Measurements from ENCODE around the gene C2orf42. TPM values are rescaled to one million over a fixed set of nuclear protein-coding genes. Genes with fewer than 3 reads are reported as not detected.

C2orf42 gene
- total RNA-seq, 1 donor from 2014 or later = 24.0 TPM

DNA sequence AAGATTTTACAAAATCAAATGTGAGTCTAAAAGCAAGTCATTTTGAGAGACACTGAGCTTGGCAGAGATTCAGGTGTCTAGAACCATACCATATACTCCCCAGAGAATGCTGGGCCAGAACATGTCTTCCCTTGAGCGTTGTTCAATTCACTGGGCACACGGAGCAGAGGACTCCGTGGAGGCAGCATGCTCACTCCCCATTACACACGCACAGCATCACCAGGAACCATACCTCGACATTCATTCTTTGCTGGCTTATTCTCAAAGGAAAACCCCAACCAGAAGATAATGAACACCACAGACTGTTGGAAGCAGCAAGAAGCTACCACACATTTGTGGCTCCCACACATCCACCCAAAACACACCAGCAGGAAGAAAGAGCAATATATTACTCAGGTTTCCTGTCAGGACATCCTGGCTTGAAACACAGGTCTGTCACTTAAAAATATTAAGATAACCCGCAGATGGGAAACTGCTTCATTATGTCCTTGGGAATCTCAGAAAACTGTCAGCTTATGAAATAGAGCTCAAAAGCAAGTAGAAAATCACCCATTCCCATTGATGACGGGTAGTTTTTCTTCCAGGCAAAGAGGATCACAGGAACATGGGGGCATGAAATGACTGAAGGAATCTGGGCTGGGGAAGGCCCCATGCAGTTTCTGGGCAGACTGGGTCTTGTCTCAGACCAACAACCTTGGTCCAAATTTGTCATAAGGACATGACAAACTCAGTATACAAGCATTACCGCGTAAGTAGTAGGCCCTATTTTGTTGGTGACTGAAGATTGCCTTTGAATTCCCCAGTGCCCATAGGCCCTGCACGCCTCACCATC, 57.1 kb downstream of the C2orf42 start:
- intact Hi-C loops (cut with micrococcal nuclease) = loop anchor here (2.0 to 10.0 kb wide), 3 partner anchors 29 to 1669 kb away; partner anchors contain the start of genes APLF and FBXO48

DNA sequence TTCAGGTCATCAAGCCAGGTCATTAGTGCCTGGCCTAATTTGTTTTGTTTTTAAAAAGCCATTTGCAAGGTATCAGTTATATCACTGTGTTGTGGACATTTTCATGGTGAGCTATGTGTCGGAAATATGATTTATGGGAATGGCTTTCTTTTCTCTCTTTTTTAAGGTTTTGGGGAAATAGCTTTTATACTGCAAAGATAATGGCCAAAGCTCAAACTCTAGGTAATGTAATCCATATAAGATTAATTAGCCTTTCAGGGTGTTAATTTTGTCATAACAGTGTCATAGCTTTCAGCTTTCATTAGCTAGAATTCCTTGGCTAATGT, 57.7 kb downstream of the C2orf42 start:
- intact Hi-C loops (cut with micrococcal nuclease) = loop anchor here (2.0 to 10.0 kb wide), 3 partner anchors 28 to 1668 kb away; partner anchors contain the start of genes APLF and FBXO48

DNA sequence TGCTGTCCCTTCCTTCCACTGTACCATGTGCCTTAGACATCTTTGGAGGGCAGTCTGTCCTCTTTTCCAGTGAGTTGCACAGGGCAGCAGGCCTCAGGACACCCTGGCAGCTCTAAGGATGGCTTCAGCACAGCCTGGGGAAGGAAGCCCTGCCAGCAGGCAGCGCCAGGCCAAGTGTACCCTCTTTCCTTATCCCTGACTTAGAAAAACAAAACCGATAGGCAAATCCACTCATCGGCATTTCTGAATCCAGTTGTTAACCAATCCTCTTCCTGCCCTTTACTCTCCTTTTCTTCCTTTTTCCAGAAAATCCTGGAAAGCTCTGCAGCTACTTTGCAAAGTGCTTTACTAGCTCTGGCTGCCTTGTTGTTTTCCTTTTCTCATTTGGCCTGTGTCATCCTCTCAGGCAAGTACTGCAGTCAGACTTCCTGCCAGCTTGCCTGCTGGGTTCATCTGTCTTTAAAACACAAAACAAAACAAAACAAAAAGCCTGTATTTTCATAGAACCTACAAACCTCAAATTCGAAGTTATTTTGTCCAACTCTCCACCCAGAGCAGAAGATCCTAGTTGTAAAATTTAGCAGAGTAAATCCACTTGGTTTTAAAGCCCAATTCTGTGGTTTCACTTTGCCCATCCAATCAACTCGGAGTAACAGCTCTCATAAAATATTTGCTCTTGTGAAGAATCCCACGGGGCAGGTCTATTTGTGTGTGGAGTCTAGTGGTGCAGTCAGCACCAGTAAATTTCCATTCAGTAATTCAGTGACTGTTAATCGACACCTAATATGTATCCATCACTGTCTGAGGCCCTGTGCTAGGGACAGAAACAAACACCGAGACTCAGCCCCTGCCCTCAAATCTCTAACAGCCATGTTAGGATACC, 58.3 kb downstream of the C2orf42 start:
- intact Hi-C loops (cut with micrococcal nuclease) = loop anchor here (1.0 to 10.0 kb wide), 5 partner anchors 8 to 1668 kb away; partner anchors contain the start of genes APLF and FBXO48

DNA sequence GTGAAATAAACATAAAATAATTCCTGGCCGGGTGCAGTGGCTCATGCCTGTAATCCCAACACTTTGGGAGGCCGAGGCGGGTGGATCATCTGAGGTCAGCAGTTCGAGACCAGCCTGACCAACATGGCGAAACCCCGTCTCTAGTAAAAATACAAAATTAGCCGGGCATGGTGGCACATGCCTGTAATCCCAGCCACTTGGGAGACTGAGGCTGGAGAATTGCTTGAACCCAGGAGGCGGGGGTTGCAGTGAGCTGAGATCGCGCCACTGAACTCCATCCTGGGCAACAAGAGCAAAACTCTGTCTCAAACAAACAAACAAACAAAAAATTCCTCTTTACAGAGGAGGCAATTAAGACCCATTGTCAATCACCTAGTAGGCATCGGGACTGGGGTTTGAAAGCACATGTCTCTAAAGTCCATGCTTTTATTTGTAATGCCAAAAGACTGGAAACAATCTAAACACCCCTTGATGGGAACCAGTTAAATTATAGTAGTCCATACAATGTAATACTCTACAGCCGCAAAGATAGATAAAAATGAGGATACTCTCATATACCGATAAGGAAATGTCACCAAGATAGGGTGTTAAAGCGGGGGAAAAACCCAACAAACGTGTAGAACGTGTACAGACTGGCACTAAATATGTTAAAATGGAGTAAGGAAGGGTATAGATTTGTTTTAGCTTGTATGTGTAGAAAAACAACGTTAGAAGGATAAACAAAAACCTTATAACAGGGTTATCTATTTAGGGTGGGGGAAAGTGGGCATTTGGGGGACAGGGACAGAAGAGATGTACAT, 59.3 kb downstream of the C2orf42 start:
- intact Hi-C loops (cut with micrococcal nuclease) = loop anchor here (1.0 to 10.0 kb wide), 5 partner anchors 7 to 1667 kb away; partner anchors contain the start of genes APLF and FBXO48

DNA sequence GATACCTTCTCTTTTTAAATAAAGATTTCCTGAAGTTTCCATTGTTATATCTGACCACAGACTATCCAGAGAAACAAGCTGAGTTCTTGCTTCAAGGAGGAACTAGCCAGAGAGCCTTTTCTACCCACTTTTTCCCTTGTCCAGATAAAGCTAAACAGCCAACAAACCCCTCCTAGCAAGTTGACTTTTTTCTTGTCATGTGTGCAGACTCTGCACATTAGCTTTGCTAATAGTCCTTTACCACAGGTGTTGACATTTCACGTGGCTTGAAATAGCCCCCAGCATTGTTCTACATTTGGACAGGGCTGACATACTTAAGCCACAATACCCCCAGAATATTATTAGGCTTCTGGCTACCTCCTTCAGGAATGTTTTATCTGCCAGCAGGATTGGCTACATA, 62.8 kb downstream of the C2orf42 start:
- intact Hi-C loops (cut with micrococcal nuclease) = no loop called here

DNA sequence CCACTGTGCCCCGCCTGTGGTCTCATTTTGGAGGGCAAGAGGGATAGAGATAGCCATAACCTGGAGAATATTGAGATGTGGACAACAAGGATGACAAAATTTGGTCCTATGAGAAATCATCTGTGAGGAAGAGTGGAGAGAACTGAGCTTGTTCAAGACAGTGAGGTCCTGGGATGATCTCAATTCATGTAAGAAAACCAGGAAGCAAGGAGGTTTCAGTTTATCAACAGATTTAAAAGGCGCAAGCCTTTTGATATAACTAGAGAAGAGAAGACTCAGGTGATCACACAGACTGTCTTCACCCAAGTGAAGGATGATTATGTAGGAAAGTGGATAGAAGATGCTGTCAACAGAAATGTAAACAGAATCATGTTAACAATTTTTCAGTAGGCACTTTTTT, 64.4 kb downstream of the C2orf42 start:
- intact Hi-C loops (cut with micrococcal nuclease) = no loop called here

DNA sequence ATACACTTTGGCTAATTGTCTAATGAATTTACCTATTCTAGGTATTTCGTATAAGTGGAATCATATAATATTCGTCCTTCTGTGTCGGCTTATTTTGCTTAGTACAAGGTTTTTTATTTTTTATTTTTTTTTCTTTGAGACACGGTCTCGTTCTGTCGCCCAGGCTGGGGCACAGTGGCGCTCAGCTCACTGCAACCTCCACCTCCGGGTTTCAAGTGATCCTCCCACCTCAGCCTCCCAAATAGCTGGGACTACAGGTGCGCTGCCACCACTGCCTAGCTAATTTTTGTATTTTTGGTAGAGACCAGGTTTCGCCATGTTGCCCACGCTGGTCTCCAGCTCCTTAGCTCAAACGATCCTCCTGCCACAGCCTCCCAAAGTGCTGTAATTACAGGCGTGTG, 65.3 kb downstream of the C2orf42 start:
- intact Hi-C loops (cut with micrococcal nuclease) = no loop called here

DNA sequence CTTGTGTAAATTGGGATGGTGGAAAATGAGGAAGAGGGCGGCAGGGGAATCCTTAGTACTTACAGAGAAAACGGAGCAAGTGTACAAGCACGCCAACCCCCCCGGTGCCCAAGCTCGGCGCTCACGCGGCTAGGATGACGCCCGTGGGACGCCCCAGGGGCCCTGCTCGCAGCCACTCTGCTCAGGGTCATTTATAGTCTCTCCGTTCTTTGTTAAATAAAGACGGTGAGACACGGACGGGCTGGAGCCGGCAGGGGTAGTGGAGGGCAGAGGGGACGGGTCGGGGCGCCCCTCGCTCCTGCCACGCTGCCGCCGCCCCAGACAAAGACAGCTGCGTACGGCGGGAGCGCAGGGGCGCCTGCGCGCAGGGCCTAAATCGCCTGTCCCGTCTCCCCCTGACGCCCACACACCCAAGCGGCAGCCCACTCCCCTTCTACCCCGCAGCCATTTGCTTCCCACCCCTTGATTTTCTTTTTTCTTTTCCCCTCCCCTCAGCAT, 65.8 kb downstream of the C2orf42 start:
- intact Hi-C loops (cut with micrococcal nuclease) = loop anchor here (1.0 kb wide), 8 partner anchors 7 to 296 kb away; partner anchors contain the start of gene GMCL1

DNA sequence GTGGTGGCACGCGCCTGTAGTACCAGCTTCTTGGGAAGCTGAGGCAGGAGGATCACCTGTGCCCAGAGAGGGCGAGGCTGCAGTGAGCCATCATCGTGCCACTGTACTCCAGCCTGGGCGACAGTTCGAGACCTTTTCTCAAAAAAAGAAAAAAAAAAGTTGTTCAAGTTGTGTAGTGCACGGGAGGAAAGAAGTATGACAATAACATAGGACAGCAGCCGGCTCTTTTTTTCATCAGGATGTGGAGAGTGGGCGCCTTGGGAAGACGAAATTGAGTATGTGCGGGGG, 67.0 kb downstream of the C2orf42 start:
- intact Hi-C loops (cut with micrococcal nuclease) = loop anchor here (1.0 kb wide), 8 partner anchors 9 to 294 kb away; partner anchors contain the start of gene GMCL1

DNA sequence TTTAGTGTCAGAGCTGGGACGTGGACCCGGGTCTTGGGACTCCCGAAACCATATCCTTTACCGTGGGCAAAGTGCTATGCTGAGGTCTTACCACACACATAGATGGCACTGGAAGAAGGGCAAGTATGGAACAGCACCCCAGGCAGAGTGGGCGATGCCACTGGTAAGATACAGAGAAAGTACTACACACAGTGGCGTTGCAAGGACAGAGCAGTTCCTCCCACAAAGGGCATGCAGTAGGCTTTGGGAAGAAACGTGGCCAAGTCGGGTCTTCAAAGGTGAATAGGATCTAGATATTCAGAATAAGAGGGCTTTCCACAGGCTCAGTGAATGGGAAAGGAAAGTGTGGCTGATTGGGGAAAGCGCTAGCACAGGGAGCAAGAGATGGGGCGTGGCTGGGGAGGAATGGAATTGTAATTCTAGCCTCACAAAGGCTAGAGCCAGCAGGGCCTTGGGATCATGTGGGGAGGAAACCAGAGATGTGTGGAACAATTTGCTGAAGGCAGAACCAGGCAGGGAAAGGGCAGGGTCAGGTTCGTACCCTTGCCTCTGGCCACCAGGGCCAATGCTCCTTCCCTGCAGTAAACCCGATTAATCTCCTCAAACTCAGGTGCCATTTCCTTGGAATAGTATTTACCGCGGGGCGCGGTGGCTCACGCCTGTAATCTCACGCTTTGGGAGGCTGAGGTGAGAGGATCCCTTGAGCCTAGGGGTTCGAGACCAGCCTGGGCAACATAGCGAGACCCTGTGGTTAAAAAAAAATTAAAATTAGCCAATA, 67.6 kb downstream of the C2orf42 start:
- intact Hi-C loops (cut with micrococcal nuclease) = no loop called here

DNA sequence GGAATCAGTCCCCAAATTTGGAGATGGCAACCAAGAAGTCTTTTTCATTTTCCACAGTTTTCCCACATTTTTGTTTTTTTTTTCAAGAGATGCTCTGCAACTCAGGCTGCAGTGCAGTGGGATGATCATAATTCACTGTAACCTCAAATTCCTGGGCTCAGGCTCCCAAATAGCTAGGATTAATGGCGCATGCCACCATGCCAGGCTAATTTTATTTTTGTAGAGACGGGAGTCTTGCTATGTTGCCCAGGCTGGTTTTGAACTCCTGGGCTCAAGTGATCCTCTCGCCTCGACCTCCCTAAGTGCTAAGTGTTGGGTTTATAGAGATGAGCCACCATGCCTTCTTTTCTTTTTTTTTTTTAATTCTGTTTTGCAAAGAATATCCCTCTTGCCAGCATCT, 68.3 kb downstream of the C2orf42 start:
- intact Hi-C loops (cut with micrococcal nuclease) = no loop called here

DNA sequence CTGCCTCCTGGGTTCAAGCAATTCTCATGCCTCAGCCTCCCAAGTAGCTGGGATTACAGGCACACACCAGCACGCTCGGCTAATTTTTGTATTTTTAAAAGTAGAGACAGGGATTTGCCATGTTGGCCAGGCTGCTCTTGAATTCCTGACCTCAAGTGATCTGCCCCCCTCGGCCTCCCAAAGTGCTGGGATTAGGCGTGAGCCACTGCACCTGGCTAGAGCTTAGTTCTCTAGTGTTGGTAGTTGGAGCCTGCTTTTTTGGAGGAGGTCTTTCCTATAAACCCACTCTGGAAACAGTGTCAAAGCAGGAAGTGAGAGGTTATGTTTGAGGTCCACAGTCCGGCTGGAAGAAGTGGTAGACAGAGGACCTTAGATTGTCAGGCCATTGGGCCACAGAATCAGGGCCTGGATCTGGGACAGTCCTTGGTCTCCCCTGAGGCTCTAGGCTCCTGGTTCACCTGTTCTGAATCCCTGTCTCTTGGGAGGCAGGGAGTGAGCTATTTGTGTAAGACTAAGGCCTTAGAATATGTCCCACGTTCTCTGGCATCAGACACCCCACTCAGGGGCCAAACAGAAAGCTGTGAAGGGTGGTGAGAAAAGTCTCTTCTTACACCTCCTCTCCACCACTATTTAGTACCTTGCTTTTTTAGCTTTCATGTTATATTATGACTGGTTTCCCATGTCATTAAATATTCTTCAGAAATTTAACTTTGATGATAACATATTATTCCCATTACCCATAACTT, 69.0 kb downstream of the C2orf42 start:
- intact Hi-C loops (cut with micrococcal nuclease) = no loop called here

DNA sequence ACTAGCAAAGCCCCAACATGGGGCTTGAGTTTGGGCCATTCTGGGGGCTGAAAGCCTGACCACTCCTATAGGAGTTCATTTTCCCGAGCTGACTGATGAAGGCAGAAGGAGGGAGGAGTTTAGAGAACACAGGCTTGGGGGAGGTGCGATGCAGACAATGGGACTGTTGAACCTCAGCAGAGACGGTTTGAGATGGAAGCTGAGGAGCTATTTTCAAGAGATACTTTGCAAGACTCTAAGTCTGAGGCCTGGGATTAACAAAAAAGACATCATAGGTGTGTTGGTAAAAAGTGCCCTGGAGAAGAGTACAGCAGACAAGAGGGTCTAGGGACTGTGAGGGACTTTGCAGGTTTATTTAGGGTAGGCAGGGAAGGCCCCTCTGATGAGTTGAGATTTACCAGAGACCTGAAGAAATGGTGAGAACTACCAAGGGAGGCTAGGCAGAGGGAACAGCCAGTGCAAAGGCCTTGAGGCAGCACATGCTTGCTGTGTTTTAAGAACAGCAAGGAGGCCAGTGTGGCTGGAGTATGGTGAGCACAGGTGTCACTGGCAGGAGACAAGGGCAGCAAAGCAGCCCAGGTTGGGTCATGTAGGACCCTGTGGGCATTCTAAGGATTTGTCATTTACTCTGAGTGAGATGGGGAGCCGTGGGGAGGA, 71.9 kb downstream of the C2orf42 start:
- intact Hi-C loops (cut with micrococcal nuclease) = no loop called here

DNA sequence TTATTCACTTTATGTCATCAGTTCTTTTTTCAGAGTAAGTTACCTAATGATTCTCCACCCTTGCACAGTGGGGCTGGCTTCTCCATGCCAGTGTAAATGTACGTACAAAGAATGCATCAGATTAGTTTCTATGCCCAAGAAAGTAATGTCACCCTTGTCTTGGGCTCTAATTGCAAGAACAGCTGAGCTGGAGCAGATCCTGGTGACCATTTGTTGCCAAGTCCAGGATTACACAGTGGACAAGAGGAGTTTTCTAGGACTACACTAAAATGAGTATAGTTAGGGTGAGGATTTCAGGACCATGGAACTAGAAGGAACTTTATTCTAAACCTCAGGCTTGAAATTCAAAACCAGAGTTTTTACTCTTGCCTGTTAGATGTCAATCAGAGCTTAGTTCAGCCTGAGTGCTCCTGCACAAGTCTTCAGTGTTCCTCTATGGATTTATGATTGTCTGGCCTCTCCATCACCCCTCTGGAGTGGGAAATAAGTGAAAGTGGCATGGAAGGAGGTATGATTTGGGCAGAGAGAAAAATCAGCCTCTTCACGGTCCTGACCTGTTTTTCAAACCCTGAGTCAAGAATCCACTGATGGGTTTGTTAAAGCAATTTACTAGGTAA, 73.8 kb downstream of the C2orf42 start:
- intact Hi-C loops (cut with micrococcal nuclease) = no loop called here

DNA sequence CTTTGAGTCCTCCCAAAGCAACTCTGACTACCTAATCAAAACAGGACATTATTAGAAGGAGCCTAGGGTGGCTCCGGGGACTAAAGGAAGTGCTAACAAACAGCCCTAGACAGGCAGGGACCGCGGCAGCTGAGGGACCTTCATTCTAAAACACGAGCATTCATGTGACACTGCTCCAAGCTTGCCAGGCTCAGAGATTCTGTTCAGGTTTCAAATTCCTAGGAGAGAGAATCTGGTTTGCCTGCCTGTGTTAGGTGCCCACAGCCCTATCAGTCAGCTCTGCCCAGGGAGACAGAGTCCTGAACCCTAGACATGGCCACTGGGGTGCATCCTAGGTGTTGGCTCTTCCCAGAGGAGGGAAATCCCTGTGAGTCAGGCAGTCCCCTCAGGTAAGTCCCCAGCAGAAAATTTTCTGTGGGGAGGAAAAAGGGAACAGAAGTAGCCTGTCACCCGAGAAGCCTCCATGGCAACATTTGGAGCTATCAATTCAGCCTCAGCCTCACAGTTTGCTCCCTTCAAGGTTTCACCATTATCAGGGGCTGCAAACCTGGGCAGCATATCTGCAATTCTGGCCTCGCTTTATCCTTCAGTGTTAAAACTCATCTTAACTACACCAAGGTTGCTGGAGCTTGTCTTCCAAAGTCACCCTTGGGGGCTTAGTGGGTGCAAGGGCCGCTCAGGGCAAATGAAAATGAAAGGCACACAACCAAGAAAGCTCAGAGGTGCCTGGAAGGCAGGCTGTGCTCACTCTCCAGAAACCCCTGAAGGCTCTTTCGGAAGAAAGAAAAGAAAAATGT, 75.0 kb downstream of the C2orf42 start:
- intact Hi-C loops (cut with micrococcal nuclease) = no loop called here

DNA sequence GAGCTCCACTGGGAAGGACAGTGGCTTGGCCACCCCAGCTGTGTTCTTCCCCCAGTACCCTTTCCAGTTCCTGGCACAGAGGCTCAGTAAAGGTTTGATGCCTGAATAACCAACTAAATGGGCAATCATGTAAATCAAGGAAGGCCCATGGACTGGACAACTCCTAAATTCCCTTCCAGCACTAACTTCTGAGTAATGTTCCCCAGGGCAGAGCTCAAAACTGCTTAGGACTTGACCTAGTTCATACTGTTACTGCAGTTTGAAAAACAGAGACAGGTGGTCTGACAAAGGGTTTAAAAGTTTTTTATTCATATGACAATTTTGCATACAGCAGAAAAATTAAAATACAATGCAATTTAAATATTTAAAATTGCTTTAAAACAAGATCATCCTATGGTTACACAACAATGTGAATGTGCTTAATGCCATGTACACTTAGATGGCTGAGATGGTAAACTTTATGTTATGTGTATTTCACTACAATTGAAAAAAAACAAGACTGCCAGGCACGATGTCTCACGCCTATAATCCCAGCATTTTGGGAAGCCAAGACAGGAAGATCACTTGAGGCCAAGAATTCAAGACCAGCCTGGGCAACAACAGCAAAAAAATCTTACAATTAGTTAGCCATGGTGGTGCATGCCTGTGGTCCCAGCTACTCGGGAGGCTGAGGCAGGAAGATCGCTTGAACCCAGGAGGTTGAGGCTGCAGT, 77.3 kb downstream of the C2orf42 start:
- intact Hi-C loops (cut with micrococcal nuclease) = no loop called here

Measured in T-helper 1 cell treated with Interleukin-12 subunit alpha and Interleukin-12 subunit beta and Interleukin-4 antibody, amounts not matched to agents 30 ng/mL and 1 ng/mL, for 36 hours (primary cell).